Mesothelial cell of epicardium (in vitro differentiated cells): ENCODE measurements around the gene F8. TPM values are rescaled to one million over a fixed set of nuclear protein-coding genes. Genes with fewer than 3 reads are reported as not detected.
A peak's percentile ranks its signal among the peaks of the same experiment; 100 is the strongest.
"Not testable (repeated sequence)": the region's sequence is repeated elsewhere in the genome, so short reads cannot be mapped to it uniquely, and the experiment has no call there.

Source experiments
- DNase-seq, 2 experiments: peaks; one replicate each; pipeline ENCODE4 v3.0.0; 2021; ENCODE audit warnings: low spot score in 2 of 2; ENCODE audit not compliant: unreplicated experiment in 2 of 2
- H3K27ac Mint-ChIP-seq: 2 replicates; pipeline ENCODE4 v1.8.0; 2021; ENCODE audit warnings: mixed read lengths
- H3K27me3 Mint-ChIP-seq: 2 replicates; pipeline ENCODE4 v1.8.0; 2021; ENCODE audit warnings: low read depth, mixed read lengths
- H3K36me3 Mint-ChIP-seq: 2 replicates; pipeline ENCODE4 v1.8.0; 2021; ENCODE audit warnings: mixed read lengths
- H3K4me1 Mint-ChIP-seq: 2 replicates; pipeline ENCODE4 v1.8.0; 2021; ENCODE audit warnings: mixed read lengths
- H3K4me3 Mint-ChIP-seq: 2 replicates; pipeline ENCODE4 v1.8.0; 2021; ENCODE audit warnings: mild to moderate bottlenecking, moderate library complexity, mixed read lengths
- H3K9me3 Mint-ChIP-seq: 2 replicates; pipeline ENCODE4 v1.8.0; 2021; ENCODE audit warnings: mixed read lengths
- total RNA-seq: library from RNA; stranded (reverse); gene quantifications from 3 replicates; pipeline ENCODE4 v1.2.1, GENCODE V29; 2021
- TF ChIP-seq, protein P1 (sequence below): fragments of 200-600 bp; sonication (generic); IDR thresholded peaks from one replicate; pipeline ENCODE4 v1.5.0; 2021; ENCODE audit warnings: antibody characterized with exemption; ENCODE audit not compliant: unreplicated experiment

F8 gene
- total RNA-seq, 1 donor from 2014 or later, result 3.9 TPM

DNA sequence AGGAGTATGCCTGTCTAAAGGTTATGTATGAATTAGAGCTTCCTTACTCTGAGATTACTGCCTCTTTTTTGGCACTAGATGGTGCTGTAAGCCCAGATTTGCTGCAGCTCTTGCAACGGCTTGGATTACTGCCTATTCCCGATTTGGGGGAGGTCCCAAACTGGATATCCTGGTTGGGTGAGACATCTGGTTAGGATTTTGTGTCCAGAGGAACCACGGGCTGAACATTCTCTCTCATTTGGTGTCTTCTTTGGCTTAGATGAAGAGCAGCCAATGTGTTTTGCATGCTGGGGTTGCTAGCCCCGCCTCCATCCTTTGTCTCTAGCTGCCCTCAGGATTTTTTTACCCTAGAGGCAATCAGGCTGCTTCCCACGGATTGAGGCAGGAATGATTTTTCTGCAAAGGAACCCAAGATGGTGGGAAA lies 104.5 kb downstream of the F8 start:
- peak overlapping the region; percentile 50 for H3K4me3 Mint-ChIP-seq
- H3K36me3 Mint-ChIP-seq, result no peaks in the 10 kb centered on the region
- TF ChIP-seq, protein P1, sequence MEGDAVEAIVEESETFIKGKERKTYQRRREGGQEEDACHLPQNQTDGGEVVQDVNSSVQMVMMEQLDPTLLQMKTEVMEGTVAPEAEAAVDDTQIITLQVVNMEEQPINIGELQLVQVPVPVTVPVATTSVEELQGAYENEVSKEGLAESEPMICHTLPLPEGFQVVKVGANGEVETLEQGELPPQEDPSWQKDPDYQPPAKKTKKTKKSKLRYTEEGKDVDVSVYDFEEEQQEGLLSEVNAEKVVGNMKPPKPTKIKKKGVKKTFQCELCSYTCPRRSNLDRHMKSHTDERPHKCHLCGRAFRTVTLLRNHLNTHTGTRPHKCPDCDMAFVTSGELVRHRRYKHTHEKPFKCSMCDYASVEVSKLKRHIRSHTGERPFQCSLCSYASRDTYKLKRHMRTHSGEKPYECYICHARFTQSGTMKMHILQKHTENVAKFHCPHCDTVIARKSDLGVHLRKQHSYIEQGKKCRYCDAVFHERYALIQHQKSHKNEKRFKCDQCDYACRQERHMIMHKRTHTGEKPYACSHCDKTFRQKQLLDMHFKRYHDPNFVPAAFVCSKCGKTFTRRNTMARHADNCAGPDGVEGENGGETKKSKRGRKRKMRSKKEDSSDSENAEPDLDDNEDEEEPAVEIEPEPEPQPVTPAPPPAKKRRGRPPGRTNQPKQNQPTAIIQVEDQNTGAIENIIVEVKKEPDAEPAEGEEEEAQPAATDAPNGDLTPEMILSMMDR, result peak; percentile 36
- peak overlapping the region; percentile 24 for H3K27ac Mint-ChIP-seq
- H3K27me3 Mint-ChIP-seq, result no peaks in the 10 kb centered on the region
- H3K9me3 Mint-ChIP-seq, result peaks cover 28% of the 10 kb centered on the region
- DNase-seq, result peak; percentile 19 to 51
- no peaks in the 10 kb centered on the region for H3K4me1 Mint-ChIP-seq

DNA sequence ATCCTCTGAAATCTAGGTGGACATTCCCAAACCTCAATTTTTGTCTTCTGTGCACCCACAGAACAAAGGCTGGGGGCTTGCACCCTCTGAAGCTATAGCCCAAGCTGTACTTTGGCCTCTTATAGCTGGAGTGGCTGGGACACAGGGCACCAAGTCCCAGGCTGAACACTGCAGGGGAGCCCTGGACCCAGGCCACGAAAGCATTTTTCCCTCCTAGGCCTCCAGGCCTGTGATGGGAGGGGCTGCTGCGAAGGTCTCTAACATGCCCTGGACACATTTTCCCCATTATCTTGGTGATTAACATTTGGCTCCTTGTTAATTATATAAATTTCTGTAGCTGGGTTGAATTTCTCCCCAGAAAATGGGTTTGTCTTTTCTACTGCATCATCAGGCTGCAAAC lies 108.5 kb downstream of the F8 start:
- peaks cover 46% of the 10 kb centered on the region for H3K9me3 Mint-ChIP-seq

DNA sequence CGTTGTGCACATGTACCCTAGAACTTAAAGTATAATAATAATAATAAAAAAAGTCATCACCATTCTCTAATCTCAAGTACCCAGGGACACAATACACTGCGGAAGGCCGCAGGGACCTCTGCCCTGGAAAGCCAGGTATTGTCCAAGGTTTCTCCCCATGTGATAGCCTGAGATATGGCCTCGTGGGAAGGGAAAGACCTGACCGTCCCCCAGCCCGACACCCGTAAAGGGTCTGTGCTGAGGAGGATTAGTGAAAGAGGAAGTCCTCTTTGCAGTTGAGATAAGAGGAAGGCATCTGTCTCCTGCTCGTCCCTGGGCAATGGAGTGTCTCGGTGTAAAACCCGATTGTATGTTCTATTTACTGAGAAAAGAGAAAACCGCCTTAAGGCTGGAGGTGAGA lies 112.0 kb downstream of the F8 start:
- H3K27me3 Mint-ChIP-seq, H3K4me1 Mint-ChIP-seq, H3K4me3 Mint-ChIP-seq, H3K27ac Mint-ChIP-seq, DNase-seq, H3K36me3 Mint-ChIP-seq: not testable (repeated sequence)
- peaks cover 40% of the 10 kb centered on the region for H3K9me3 Mint-ChIP-seq

More for the DNA sequence above, 108.5 kb downstream of the F8 start:
- no peak for DNase-seq
- no peaks in the 10 kb centered on the region for H3K27me3 Mint-ChIP-seq
- TF ChIP-seq, protein P1, result no peak
- H3K4me1 Mint-ChIP-seq, result no peaks in the 10 kb centered on the region
- H3K4me3 Mint-ChIP-seq, result no peak overlapping the region
- no peak overlapping the region for H3K27ac Mint-ChIP-seq
- no peaks in the 10 kb centered on the region for H3K36me3 Mint-ChIP-seq

DNA sequence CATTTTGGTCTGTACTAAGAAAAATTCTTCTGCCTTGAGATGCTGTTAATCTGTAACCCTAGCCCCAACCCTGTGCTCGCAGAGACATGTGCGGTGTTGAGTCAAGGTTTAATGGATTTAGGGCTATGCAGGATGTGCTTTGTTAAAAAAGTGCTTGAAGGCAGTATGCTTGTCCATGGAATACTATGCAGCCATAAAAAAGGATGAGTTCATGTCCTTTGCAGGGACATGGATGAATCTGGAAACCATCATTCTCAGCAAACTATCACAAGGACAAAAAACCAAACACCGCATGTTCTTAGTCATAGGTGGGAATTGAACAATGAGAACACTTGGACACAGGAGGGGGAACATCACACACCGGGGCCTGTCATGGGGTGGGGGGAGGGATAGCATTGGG lies 112.5 kb downstream of the F8 start:
- not testable (repeated sequence) for H3K4me3 Mint-ChIP-seq, H3K27ac Mint-ChIP-seq, DNase-seq, H3K27me3 Mint-ChIP-seq, H3K4me1 Mint-ChIP-seq, H3K36me3 Mint-ChIP-seq
- peaks cover 40% of the 10 kb centered on the region for H3K9me3 Mint-ChIP-seq

DNA sequence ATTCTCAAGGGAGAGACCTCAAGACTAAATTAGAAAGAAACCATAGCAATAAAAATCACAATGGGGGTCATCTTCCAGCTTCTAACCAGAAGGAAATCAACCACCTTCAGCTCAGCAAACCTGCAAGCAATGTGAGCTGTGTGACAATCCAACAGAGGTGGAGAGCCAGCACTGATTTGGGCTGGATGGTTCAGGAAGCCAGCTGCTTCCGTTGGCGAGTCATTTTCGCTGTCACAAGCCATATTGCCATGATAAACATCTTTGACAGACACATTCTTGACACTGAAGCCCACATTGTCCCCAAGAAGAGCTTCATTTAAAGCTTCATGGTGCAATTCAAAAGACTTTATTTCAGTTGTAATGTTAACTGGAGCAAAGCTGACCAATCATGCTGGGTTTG lies 113.7 kb downstream of the F8 start:
- Mint-ChIP-seq H3K4me3 (no peak overlapping the region), H3K4me1 (no peaks in the 10 kb centered on the region), H3K27me3 (peaks cover 8% of the 10 kb centered on the region), H3K27ac (no peak overlapping the region), H3K9me3 (peaks cover 34% of the 10 kb centered on the region), H3K36me3 (no peaks in the 10 kb centered on the region)
- DNase-seq, result no peak
- TF ChIP-seq, protein P1, result no peak

DNA sequence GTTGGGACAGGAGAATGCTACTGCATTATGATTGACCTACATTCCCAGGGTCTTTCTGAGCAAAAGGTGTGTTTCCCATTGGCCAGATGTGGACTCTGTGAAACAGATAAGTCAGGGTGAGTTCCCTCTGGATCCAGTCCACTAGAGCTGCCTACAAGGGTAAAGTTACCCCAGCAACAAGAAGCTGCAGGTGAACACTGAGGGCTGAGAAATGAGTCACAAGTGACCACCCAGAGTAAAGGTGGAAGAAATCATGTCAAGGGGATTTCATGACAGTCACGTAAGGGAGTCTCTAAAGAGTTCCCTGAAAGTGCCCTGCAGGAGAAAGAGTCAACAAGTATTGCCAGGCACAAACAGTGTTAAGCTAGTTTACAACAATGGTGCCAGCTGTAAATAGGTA lies 120.1 kb downstream of the F8 start:
- Mint-ChIP-seq H3K36me3 (no peaks in the 10 kb centered on the region), H3K9me3 (peaks cover 13% of the 10 kb centered on the region), H3K27me3 (peaks cover 16% of the 10 kb centered on the region), H3K4me3 (no peak overlapping the region), H3K4me1 (no peaks in the 10 kb centered on the region), H3K27ac (no peak overlapping the region)
- TF ChIP-seq, protein P1, result no peak
- DNase-seq, result no peak

DNA sequence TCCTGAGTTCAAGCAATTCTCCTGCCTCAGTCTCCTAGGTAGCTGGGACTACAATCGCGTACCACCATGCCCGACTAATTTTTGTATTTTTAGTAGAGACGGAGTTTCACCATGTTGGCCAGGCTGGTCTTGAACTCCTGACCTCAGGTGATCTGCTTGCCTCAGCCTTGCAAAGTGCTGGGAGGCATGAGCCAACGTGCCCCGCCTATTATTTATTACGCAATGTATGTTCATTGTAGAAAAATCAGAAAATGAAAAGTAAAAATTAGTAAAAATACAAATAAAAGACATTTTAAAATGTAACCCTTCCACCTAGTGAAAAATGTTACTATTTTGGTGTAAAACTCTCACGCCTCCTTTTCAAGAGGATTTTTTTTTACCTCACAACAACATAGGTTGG lies 122.2 kb downstream of the F8 start:
- Mint-ChIP-seq H3K4me1 (no peaks in the 10 kb centered on the region), H3K27me3 (peaks cover 11% of the 10 kb centered on the region), H3K36me3 (no peaks in the 10 kb centered on the region), H3K4me3 (no peak overlapping the region), H3K27ac (no peak overlapping the region), H3K9me3 (peaks cover 16% of the 10 kb centered on the region)
- DNase-seq, result no peak
- TF ChIP-seq, protein P1, result no peak
